ENCODE measurements around the gene CTAGE9. TPM values are rescaled to one million over a fixed set of nuclear protein-coding genes. Genes with fewer than 3 reads are reported as not detected.
"Not testable (repeated sequence)": the region's sequence is repeated elsewhere in the genome, so short reads cannot be mapped to it uniquely, and the experiment has no call there.

The CTAGE9 gene
- total and polyA plus RNA-seq, 8 donors: not detected

DNA sequence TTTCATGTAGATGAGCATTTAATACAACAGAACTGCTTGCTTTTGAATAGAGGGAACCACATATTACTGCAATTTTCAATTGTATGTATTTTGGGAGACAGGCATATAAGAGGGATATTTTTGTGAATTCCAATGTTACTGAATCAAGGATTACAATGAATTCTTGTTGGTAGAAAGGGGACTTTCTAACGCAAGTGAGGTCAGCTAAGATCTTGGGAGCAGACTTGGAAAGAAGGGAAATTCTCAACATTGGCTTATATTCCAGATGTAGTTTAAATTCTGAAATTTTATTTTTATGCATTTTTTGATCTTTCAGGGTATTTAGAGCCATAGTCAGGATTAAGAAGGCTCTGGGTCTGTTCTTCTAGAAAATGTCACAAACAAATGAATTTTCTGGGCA lies 43.3 kb upstream of the CTAGE9 start:
- no peaks in the 10 kb centered on the region for H3K27me3 ChIP-seq
- no peaks in the 10 kb centered on the region for H3K9me3 ChIP-seq
- intact Hi-C loops (cut with DNase I): no loop called here
- WGBS, 2 donors: 84 to 91% methylated on average over 1 of the region's 1 CpG
- FAIRE-seq (no peak), DNase-seq (no peak), ATAC-seq (no peak)
- H3K4me1 ChIP-seq: no peaks in the 10 kb centered on the region
- H3K4me3 ChIP-seq: no peak overlapping the region
- H3K36me3 ChIP-seq: no peaks in the 10 kb centered on the region
- no peak overlapping the region for H3K27ac ChIP-seq
- TF ChIP-seq, protein P1, sequence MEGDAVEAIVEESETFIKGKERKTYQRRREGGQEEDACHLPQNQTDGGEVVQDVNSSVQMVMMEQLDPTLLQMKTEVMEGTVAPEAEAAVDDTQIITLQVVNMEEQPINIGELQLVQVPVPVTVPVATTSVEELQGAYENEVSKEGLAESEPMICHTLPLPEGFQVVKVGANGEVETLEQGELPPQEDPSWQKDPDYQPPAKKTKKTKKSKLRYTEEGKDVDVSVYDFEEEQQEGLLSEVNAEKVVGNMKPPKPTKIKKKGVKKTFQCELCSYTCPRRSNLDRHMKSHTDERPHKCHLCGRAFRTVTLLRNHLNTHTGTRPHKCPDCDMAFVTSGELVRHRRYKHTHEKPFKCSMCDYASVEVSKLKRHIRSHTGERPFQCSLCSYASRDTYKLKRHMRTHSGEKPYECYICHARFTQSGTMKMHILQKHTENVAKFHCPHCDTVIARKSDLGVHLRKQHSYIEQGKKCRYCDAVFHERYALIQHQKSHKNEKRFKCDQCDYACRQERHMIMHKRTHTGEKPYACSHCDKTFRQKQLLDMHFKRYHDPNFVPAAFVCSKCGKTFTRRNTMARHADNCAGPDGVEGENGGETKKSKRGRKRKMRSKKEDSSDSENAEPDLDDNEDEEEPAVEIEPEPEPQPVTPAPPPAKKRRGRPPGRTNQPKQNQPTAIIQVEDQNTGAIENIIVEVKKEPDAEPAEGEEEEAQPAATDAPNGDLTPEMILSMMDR (IDR thresholded peaks at IDR 0.05): no peak

DNA sequence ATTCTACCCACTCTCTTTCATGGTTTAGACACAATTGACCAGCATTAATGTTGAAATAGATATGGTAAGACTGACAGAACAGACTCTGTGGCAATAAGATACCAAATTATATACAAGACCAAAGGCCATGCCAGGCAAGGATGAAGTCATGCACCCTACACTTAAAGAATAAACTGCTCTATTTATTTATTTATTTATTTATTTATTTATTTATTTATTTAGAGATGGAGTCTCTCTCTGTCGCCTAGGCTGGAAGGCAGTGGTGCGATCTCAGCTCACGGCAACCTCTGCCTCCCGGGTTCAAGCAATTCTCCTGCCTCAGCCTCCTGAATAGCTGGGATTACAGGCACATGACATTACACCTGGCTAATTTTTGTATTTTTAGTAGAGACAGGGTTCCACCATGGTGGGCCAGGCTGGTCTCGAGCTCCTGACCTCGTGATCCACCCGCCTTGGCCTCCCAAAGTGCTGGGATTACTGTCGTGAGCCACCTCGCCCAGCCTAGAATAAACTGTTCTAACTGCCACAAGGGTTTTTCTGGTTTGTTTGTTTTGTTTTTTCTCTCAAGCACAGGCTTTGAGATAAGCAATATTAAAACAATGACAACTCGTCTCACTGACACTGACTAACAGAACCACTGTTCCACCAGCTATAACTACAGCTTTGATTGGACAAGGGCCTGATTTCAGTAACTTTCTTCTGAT lies 40.3 kb upstream of the CTAGE9 start:
- ATAC-seq; H3K27ac ChIP-seq; FAIRE-seq; intact Hi-C loops (cut with DNase I); DNase-seq; H3K9me3 ChIP-seq; H3K27me3 ChIP-seq; H3K36me3 ChIP-seq; H3K4me1 ChIP-seq; H3K4me3 ChIP-seq: not testable (repeated sequence)
- 74 to 81% methylated on average over 10 of the region's 10 CpGs for WGBS, 2 donors

DNA sequence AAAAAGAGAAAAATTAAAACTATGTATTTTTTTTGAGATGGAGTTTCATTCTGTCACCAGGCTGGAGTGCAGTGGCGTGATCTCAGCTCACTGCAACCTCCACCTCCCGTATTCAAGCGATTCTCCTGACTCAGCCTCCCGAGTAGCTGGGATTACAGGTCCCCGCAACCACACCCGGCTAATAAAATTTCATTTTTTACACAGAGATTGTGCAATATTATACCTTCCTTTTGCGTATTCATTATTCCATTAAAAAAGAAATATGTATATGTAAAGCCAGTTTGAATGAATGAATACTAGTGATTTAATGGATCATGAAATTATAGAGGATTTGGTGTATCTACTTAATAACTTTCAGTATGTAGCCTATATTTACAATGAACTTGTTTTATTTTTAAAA lies 38.2 kb upstream of the CTAGE9 start:
- TF ChIP-seq, protein P1 (IDR thresholded peaks at IDR 0.05): no peak
- Histone ChIP-seq H3K4me1 (no peaks in the 10 kb centered on the region), H3K9me3 (no peaks in the 10 kb centered on the region), H3K27me3 (no peaks in the 10 kb centered on the region), H3K27ac (no peak overlapping the region), H3K4me3 (no peak overlapping the region), H3K36me3 (no peaks in the 10 kb centered on the region)
- FAIRE-seq (no peak), DNase-seq (no peak), ATAC-seq (no peak)
- intact Hi-C loops (cut with DNase I): no loop called here
- 95 to 96% methylated on average over 7 of the region's 7 CpGs for WGBS, 2 donors

DNA sequence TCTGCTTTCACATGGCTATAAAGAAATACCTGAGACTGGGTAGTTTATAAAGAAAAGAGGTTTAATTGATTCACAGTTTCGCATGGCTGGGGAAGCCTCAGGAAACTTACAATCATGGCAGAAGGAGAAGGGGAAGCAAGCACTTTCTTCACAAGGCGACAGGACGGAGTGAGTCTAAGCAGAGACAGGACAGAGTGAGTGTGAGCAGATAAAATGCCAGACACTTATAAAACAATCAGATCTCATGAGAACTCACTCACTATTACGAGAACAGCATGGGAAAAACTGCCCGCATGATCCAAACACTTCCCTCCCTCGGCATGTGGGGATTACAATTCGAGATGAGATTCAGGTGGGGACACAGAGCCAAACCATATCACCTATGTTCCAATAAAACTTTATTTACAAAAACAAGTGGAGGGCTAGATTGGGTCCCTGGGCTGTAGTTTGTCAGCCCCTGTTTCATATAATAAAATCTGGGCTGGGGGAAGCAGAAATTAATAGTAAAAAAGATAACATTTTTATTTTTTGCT lies 37.1 kb upstream of the CTAGE9 start:
- Histone ChIP-seq H3K27me3 (no peaks in the 10 kb centered on the region), H3K4me1 (no peaks in the 10 kb centered on the region), H3K27ac (no peak overlapping the region), H3K36me3 (no peaks in the 10 kb centered on the region), H3K9me3 (no peaks in the 10 kb centered on the region), H3K4me3 (no peak overlapping the region)
- ATAC-seq (no peak), DNase-seq (no peak), FAIRE-seq (no peak)
- TF ChIP-seq, protein P1 (IDR thresholded peaks at IDR 0.05): no peak
- WGBS, 2 donors: 85 to 87% methylated on average over 7 of the region's 7 CpGs
- intact Hi-C loops (cut with DNase I): no loop called here

DNA sequence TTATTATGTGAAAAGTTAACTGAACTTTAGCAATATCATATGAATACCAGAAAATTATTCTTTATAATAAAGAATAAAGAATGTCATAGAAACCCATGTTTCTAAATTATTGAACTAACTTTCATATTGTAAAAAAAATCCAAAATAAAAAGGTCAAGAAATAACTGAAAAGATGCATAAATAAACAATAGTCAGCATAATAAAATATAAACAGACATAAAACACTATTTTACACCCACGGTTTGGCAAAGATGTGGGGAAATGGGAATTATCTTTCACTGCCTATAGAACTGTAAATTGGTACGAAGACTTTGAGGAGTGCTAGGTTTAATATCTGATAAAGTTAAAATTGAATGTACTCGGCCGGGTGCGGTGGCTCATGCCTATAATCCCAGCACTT lies 34.7 kb upstream of the CTAGE9 start:
- no peak for DNase-seq
- no peaks in the 10 kb centered on the region for H3K9me3 ChIP-seq
- H3K36me3 ChIP-seq: no peaks in the 10 kb centered on the region
- no peak for ATAC-seq
- peak; percentile 43 for FAIRE-seq
- H3K27me3 ChIP-seq: no peaks in the 10 kb centered on the region
- intact Hi-C loops (cut with DNase I): no loop called here
- 87 to 91% methylated on average over 5 of the region's 5 CpGs for WGBS, 2 donors
- H3K4me3 ChIP-seq: no peak overlapping the region
- no peaks in the 10 kb centered on the region for H3K4me1 ChIP-seq
- H3K27ac ChIP-seq: no peak overlapping the region
- TF ChIP-seq, protein P1 (IDR thresholded peaks at IDR 0.05): no peak
